ENCODE measurements around the gene PLOD3.

Gene PLOD3

DNA sequence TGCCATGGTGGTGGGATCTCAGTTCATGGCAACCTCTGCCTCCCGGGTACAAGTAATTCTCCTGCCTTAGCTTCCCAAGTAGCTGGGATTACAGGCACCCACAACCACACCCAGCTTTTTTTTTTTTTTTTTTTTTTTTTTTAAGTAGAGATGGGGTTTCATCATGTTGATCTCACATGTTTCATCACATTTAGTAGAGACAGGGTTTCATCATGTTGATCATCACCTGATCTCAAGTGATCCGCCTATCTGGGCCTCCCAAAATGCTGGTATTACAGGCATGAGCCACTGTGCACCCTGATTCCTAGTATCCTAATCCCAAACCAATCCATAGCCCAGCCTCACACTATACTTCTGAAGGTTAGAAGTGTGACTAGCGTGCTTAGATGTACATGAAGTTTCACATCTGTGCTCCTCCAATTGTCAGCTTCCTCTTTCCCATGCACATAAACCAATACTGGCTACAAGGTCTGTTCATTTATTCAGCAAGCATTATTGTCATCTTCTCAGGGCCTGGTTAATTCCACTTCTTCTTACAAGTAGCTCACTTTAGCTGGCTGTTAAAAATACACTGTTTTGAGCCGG is 30.4 kb downstream of the PLOD3 start:
- TF ChIP-seq TAF1 (IDR thresholded peaks at IDR 0.05; ENCODE audit: low read depth) = no peak
- TF ChIP-seq, protein P1, sequence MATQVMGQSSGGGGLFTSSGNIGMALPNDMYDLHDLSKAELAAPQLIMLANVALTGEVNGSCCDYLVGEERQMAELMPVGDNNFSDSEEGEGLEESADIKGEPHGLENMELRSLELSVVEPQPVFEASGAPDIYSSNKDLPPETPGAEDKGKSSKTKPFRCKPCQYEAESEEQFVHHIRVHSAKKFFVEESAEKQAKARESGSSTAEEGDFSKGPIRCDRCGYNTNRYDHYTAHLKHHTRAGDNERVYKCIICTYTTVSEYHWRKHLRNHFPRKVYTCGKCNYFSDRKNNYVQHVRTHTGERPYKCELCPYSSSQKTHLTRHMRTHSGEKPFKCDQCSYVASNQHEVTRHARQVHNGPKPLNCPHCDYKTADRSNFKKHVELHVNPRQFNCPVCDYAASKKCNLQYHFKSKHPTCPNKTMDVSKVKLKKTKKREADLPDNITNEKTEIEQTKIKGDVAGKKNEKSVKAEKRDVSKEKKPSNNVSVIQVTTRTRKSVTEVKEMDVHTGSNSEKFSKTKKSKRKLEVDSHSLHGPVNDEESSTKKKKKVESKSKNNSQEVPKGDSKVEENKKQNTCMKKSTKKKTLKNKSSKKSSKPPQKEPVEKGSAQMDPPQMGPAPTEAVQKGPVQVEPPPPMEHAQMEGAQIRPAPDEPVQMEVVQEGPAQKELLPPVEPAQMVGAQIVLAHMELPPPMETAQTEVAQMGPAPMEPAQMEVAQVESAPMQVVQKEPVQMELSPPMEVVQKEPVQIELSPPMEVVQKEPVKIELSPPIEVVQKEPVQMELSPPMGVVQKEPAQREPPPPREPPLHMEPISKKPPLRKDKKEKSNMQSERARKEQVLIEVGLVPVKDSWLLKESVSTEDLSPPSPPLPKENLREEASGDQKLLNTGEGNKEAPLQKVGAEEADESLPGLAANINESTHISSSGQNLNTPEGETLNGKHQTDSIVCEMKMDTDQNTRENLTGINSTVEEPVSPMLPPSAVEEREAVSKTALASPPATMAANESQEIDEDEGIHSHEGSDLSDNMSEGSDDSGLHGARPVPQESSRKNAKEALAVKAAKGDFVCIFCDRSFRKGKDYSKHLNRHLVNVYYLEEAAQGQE (IDR thresholded peaks at IDR 0.05; ENCODE audit: low read depth) = no peak
- TF ChIP-seq NFIC (IDR thresholded peaks at IDR 0.05) = no peak
- no peak for TF ChIP-seq TEAD4 (IDR thresholded peaks at IDR 0.05)
- no peak for TF ChIP-seq EGR1 (IDR thresholded peaks at IDR 0.05)
- TF ChIP-seq FOXM1 (IDR thresholded peaks at IDR 0.05; ENCODE audit: borderline replicate concordance, low read depth) = no peak
- TF ChIP-seq TCF12 (IDR thresholded peaks at IDR 0.05; ENCODE audit: low read depth) = no peak
- no peak for TF ChIP-seq CEBPB (IDR thresholded peaks at IDR 0.05)
- TF ChIP-seq, protein P2, sequence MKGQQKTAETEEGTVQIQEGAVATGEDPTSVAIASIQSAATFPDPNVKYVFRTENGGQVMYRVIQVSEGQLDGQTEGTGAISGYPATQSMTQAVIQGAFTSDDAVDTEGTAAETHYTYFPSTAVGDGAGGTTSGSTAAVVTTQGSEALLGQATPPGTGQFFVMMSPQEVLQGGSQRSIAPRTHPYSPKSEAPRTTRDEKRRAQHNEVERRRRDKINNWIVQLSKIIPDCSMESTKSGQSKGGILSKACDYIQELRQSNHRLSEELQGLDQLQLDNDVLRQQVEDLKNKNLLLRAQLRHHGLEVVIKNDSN (IDR thresholded peaks at IDR 0.05) = no peak
- TF ChIP-seq, protein P3, sequence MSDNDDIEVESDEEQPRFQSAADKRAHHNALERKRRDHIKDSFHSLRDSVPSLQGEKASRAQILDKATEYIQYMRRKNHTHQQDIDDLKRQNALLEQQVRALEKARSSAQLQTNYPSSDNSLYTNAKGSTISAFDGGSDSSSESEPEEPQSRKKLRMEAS (IDR thresholded peaks at IDR 0.05) = no peak
- no peak for TF ChIP-seq CREB1 (IDR thresholded peaks at IDR 0.05; ENCODE audit: low read depth)
- no peak for TF ChIP-seq EP300 (IDR thresholded peaks at IDR 0.05; ENCODE audit: borderline replicate concordance)
- no peak for TF ChIP-seq RAD21 (IDR thresholded peaks at IDR 0.05; ENCODE audit: low read depth)
- TF ChIP-seq ZBTB7A (IDR thresholded peaks at IDR 0.05; ENCODE audit: low read depth) = no peak
- TF ChIP-seq YY1 (IDR thresholded peaks at IDR 0.05; ENCODE audit: low read depth) = no peak

DNA sequence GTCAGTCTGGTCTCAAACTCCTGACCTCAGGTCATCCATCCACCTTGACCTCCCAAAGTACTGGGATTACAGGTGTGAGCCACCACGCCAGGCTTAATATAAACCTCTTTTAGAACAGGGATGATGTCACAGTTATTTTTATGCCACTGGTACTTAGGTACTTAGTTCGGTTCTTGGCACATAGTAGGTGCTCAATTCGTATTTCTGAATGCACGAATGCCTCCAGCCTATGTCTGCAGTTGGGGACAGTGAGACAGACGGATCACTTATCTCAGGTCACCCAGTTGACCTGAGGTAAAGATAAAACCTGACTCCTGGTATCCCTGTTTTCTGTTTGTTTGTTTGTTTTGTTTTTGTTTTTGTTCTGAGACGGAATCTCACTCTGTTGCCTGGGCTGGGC is 31.2 kb downstream of the PLOD3 start:
- TF ChIP-seq NFIC (IDR thresholded peaks at IDR 0.05) (no peak), CREB1 (IDR thresholded peaks at IDR 0.05; ENCODE audit: low read depth) (no peak), YY1 (IDR thresholded peaks at IDR 0.05; ENCODE audit: low read depth) (no peak), EP300 (IDR thresholded peaks at IDR 0.05; ENCODE audit: borderline replicate concordance) (no peak)
- TF ChIP-seq, protein P1 (IDR thresholded peaks at IDR 0.05; ENCODE audit: low read depth) = no peak
- TF ChIP-seq, protein P3 (IDR thresholded peaks at IDR 0.05) = no peak

DNA sequence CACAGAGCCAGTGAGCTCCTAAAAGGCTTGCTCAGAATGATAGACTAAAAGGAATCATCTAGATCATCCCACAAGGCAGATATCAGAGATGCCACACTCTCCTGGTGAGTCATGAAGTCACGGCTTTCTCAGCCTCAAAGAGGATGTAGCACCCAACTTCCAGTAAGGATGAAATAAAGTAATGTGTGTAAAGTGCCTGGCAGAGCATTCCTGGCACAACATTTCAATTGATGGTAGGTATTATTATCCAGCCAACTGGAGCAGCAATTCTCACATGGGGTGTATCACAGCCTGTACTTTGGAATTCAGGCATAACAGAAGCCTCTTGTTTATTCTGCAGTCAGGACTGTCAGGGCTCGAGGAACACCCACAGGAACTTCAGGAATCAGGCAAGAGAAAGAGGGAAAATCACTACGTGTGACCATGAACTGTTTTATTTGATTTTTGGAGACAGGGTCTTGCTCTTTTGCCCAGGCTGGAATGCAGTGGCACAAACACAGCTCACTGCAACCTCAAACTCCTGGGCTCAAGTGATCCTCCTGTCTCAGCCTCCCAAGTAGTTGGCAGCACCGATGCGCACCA is 32.0 kb downstream of the PLOD3 start:
- TF ChIP-seq, protein P3 (IDR thresholded peaks at IDR 0.05) = no peak
- TF ChIP-seq, protein P1 (IDR thresholded peaks at IDR 0.05; ENCODE audit: low read depth) = no peak
- TF ChIP-seq FOXM1 (IDR thresholded peaks at IDR 0.05; ENCODE audit: borderline replicate concordance, low read depth) (no peak), EGR1 (IDR thresholded peaks at IDR 0.05) (no peak), EP300 (IDR thresholded peaks at IDR 0.05; ENCODE audit: borderline replicate concordance) (no peak), ZBTB7A (IDR thresholded peaks at IDR 0.05; ENCODE audit: low read depth) (no peak), CREB1 (IDR thresholded peaks at IDR 0.05; ENCODE audit: low read depth) (no peak), CEBPB (IDR thresholded peaks at IDR 0.05) (no peak), TEAD4 (IDR thresholded peaks at IDR 0.05) (no peak), NFIC (IDR thresholded peaks at IDR 0.05) (no peak), RAD21 (IDR thresholded peaks at IDR 0.05; ENCODE audit: low read depth) (no peak), TCF12 (IDR thresholded peaks at IDR 0.05; ENCODE audit: low read depth) (no peak), YY1 (IDR thresholded peaks at IDR 0.05; ENCODE audit: low read depth) (no peak), TAF1 (IDR thresholded peaks at IDR 0.05; ENCODE audit: low read depth) (no peak)
- TF ChIP-seq, protein P2 (IDR thresholded peaks at IDR 0.05) = no peak
